Hindlimb muscle (tissue), 1 donor: ENCODE results near the gene ZNF22. TPM values are rescaled to one million over a fixed set of nuclear protein-coding genes. Genes with fewer than 3 reads are reported as not detected.

Source experiments
- DNase-seq: peaks from one replicate; pipeline ENCODE4 v3.0.0-alpha.2; 2013
- polyA plus RNA-seq: library from polyadenylated mRNA; unstranded; fragments of 120-200 nt; gene quantifications from one replicate; pipeline ENCODE4 v1.2.1, GENCODE V29; 2013; ENCODE audit not compliant: insufficient read length

The ZNF22 gene
- polyA plus RNA-seq, 1 donor = 39.4 TPM

- DNase-seq = no peak
These were observed 35.6 kb upstream of the ZNF22 start for GRCh38 chr10:44965104-44965503.

GRCh38 chr10:44965651-44966097, 35.0 kb upstream of the ZNF22 start:
- no peak for DNase-seq

GRCh38 chr10:44966129-44966815, 34.5 kb upstream of the ZNF22 start:
- DNase-seq = no peak

GRCh38 chr10:44966816-44967509, 33.8 kb upstream of the ZNF22 start:
- DNase-seq = no peak

- no peak for DNase-seq
These were observed 33.1 kb upstream of the ZNF22 start for GRCh38 chr10:44967616-44968015.

GRCh38 chr10:44968091-44968490, 32.6 kb upstream of the ZNF22 start:
- DNase-seq = peak; percentile 54

- no peak for DNase-seq
These were observed 32.0 kb upstream of the ZNF22 start for GRCh38 chr10:44968500-44969400.

- DNase-seq = no peak
These were observed 30.9 kb upstream of the ZNF22 start for GRCh38 chr10:44969854-44970253.

- no peak for DNase-seq
These were observed 29.8 kb upstream of the ZNF22 start for GRCh38 chr10:44970812-44971395.

- no peak for DNase-seq
These were observed 29.3 kb upstream of the ZNF22 start for GRCh38 chr10:44971434-44971833.

GRCh38 chr10:44971935-44972757, 28.6 kb upstream of the ZNF22 start:
- DNase-seq = no peak

- DNase-seq = no peak
These were observed 27.8 kb upstream of the ZNF22 start for GRCh38 chr10:44972874-44973306.

- no peak for DNase-seq
These were observed 27.2 kb upstream of the ZNF22 start for GRCh38 chr10:44973323-44974081.

GRCh38 chr10:44974082-44974627, 26.6 kb upstream of the ZNF22 start:
- DNase-seq = no peak

GRCh38 chr10:44974628-44975430, 25.9 kb upstream of the ZNF22 start:
- DNase-seq = peak; percentile 79

- DNase-seq = no peak
These were observed 25.0 kb upstream of the ZNF22 start for GRCh38 chr10:44975431-44976331.

- DNase-seq = no peak
These were observed 24.1 kb upstream of the ZNF22 start for GRCh38 chr10:44976352-44977198.
